Endodermal cell (in vitro differentiated cells): ENCODE data around the gene UQCC2. TPM values are rescaled to one million over a fixed set of nuclear protein-coding genes. Genes with fewer than 3 reads are reported as not detected.

Experiments
- DNase-seq: peaks from one replicate; pipeline ENCODE4 v3.0.0-alpha.2; 2017
- H3K27ac ChIP-seq: 2 replicates; pipeline ENCODE4 v1.5.1; 2013; ENCODE audit warnings: mild to moderate bottlenecking, low read depth, low read length, moderate library complexity
- H3K27me3 ChIP-seq: 2 replicates; pipeline ENCODE4 v1.6.1; 2013; ENCODE audit warnings: mild to moderate bottlenecking, low read length, moderate library complexity; ENCODE audit not compliant: insufficient read depth, control insufficient read depth, poor library complexity, severe bottlenecking
- H3K36me3 ChIP-seq: 2 replicates; pipeline ENCODE4 v1.7.0; 2013; ENCODE audit warnings: mild to moderate bottlenecking, low read length, moderate library complexity; ENCODE audit not compliant: control insufficient read depth, insufficient read depth
- H3K4me1 ChIP-seq: one replicate; pipeline ENCODE4 v1.7.0; 2013; ENCODE audit warnings: low read length; ENCODE audit not compliant: control insufficient read depth, insufficient read depth
- H3K4me3 ChIP-seq: 2 replicates; pipeline ENCODE4 v1.5.1; 2013; ENCODE audit warnings: mild to moderate bottlenecking, low read length, moderate library complexity
- H3K9ac ChIP-seq: 2 replicates; pipeline ENCODE4 v1.6.1; 2013; ENCODE audit warnings: mild to moderate bottlenecking, low read length, moderate library complexity; ENCODE audit not compliant: poor library complexity, severe bottlenecking; ENCODE audit errors: extremely low read depth
- H3K9me3 ChIP-seq: 2 replicates; pipeline ENCODE4 v1.6.1; 2013; ENCODE audit warnings: mild to moderate bottlenecking, low read length, moderate library complexity; ENCODE audit not compliant: control insufficient read depth
- H3K27ac Mint-ChIP-seq: 2 replicates; pipeline ENCODE4 v1.8.0; 2020; ENCODE audit warnings: mixed read lengths
- H3K27me3 Mint-ChIP-seq: 2 replicates; pipeline ENCODE4 v1.8.0; 2021; ENCODE audit warnings: mild to moderate bottlenecking, mixed read lengths; ENCODE audit not compliant: insufficient read depth
- H3K36me3 Mint-ChIP-seq: 2 replicates; pipeline ENCODE4 v1.8.0; 2020; ENCODE audit warnings: low read depth, mixed read lengths
- H3K4me1 Mint-ChIP-seq: 2 replicates; pipeline ENCODE4 v1.8.0; 2020; ENCODE audit warnings: mixed read lengths
- H3K4me3 Mint-ChIP-seq: 2 replicates; pipeline ENCODE4 v1.8.0; 2020; ENCODE audit warnings: mild to moderate bottlenecking, moderate library complexity, mixed read lengths
- H3K9me3 Mint-ChIP-seq: 2 replicates; pipeline ENCODE4 v1.8.0; 2020; ENCODE audit warnings: mild to moderate bottlenecking, mixed read lengths
- WGBS, 2 experiments: methylation state at CpG; one replicate each; pipeline versions ENCODE4 v1.1.5 to v1.1.7; 2013; ENCODE audit warnings: missing lambda C conversion rate in 2 of 2, mixed read lengths in 1 of 2; ENCODE audit not compliant: insufficient coverage in 1 of 2, insufficient read length in 1 of 2; 5-methylcytosine and 5-hydroxymethylcytosine counted together
- total RNA-seq, 2 donors: library from RNA; stranded (reverse); fragmentation: NEBNext Ultra II Directional in 1 of 2; extraction: Animal tissue kit (Norgen Biotek cat#: 25700) in 1 of 2; gene quantifications; 2 replicates in 1 of 2; 3 replicates in 1 of 2; pipeline ENCODE4 v1.2.1, GENCODE V29; 2021
- TF ChIP-seq, protein P1 (sequence below): fragments of 200-600 bp; sonication (generic); conservative IDR thresholded peaks from 2 replicates; pipeline ENCODE4 v1.5.0; 2021; ENCODE audit warnings: antibody characterized with exemption, mild to moderate bottlenecking

UQCC2 gene
- total RNA-seq, 2 donors from 2014 or later = 120 to 174 TPM

DNA sequence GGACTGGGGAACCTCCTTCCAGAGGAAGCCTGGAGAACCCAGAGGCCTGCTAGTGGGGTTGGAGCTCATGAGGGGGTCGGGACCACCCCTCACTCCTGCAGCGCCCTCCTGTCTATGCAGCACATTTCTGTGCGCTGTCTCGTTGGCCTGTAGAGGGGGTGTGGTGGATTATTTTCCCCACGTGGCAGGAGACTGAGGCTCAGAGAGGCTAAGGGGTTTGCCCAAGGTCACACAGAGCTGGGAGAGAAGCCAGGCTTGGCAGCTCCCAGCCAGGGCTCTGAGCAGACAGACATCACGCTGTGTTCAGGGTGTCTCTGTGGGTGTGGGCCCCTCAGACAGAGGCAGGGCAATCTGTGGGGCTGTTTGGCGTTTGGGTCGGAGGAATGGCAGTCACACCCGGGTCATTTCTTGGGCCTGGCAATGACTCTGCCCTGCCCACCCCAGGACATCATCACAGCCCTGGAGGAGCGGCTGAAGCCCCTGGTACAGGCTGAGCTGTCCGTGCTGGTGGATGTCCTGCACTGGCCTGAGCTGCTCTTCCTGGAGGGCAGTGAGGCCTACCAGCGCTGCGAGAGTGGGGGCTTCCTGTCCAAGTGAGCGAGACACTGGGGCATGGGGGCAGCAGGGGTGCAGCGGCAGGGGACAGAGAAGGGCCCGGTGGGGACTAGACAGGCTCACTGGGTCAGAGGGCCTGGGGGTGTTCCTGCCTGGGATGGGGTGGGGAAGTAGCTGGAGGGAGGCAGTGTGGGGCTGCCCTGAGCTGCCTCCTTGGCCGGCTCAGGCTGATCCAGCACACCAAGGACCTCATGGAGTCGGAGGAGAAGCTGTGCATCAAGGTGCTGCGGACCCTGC lies 27.7 kb downstream of the UQCC2 start:
- Mint-ChIP-seq H3K4me3 (no peak overlapping the region), H3K9me3 (no peaks in the 10 kb centered on the region), H3K27me3 (no peaks in the 10 kb centered on the region), H3K27ac (no peak overlapping the region), H3K4me1 (no peaks in the 10 kb centered on the region), H3K36me3 (peaks cover 56% of the 10 kb centered on the region)
- no peak overlapping the region for H3K9ac ChIP-seq
- TF ChIP-seq, protein P1, sequence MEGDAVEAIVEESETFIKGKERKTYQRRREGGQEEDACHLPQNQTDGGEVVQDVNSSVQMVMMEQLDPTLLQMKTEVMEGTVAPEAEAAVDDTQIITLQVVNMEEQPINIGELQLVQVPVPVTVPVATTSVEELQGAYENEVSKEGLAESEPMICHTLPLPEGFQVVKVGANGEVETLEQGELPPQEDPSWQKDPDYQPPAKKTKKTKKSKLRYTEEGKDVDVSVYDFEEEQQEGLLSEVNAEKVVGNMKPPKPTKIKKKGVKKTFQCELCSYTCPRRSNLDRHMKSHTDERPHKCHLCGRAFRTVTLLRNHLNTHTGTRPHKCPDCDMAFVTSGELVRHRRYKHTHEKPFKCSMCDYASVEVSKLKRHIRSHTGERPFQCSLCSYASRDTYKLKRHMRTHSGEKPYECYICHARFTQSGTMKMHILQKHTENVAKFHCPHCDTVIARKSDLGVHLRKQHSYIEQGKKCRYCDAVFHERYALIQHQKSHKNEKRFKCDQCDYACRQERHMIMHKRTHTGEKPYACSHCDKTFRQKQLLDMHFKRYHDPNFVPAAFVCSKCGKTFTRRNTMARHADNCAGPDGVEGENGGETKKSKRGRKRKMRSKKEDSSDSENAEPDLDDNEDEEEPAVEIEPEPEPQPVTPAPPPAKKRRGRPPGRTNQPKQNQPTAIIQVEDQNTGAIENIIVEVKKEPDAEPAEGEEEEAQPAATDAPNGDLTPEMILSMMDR = no peak
- no peaks in the 10 kb centered on the region for H3K36me3 ChIP-seq
- DNase-seq = no peak
- 94 to 98% methylated on average over 8 to 19 of the region's 19 CpGs for WGBS, 2 experiments
- H3K4me1 ChIP-seq = no peaks in the 10 kb centered on the region
- H3K4me3 ChIP-seq = no peak overlapping the region
- no peaks in the 10 kb centered on the region for H3K9me3 ChIP-seq
- no peaks in the 10 kb centered on the region for H3K27me3 ChIP-seq
- H3K27ac ChIP-seq = no peak overlapping the region

DNA sequence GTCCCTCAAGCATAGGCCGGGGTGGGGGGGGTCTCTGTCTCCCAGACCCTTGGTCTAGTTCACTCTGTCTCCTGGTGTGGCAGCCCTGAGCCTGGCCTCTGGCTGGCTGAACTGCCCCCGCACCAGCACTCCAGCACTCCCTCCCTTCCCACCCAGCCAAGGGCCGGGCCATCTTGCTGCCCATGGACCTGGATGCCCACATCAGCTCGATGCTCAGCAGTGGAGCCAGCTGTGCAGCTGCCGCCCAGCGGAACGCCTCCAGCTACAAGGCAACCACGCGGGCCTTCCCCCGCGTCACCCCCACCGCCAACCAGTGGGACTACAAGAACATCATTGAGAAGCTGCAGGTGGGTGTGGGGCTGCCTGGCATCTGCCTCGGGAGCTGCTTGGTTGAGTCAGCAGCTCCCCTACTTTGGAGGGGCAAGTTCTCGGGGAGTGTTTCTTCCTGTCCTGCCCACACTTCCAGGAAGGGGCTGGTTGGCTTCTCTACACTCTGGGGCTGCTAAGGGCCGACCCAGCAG lies 28.4 kb downstream of the UQCC2 start:
- H3K36me3 Mint-ChIP-seq = peaks cover 56% of the 10 kb centered on the region

DNA sequence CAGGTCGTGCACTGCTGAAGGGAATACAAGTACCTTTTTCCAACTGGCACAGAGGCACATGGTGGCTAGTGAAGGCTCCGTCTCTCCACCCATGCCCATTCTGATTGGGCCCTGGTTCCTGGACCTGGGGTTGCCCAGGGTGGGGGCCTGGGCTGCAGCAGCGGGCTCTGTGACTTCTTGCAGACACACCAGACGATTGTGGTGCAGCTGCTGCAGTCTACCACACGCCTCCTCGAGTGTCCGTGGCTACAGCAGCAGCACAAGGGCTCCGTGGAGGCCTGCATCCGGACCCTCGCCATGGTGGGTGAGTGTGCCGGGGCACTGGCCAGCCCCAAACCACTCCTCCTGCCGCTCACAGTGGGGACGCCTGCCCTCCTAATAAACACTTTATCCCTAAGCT lies 29.2 kb downstream of the UQCC2 start:
- no peak overlapping the region for H3K9ac ChIP-seq
- Mint-ChIP-seq H3K27me3 (no peaks in the 10 kb centered on the region), H3K4me3 (no peak overlapping the region), H3K27ac (no peak overlapping the region), H3K9me3 (no peaks in the 10 kb centered on the region), H3K36me3 (peaks cover 61% of the 10 kb centered on the region), H3K4me1 (no peaks in the 10 kb centered on the region)
- no peaks in the 10 kb centered on the region for H3K36me3 ChIP-seq
- H3K27me3 ChIP-seq = no peaks in the 10 kb centered on the region
- H3K4me3 ChIP-seq = no peak overlapping the region
- H3K4me1 ChIP-seq = no peaks in the 10 kb centered on the region
- no peak for DNase-seq
- no peak overlapping the region for H3K27ac ChIP-seq
- TF ChIP-seq, protein P1 = no peak
- WGBS, 2 experiments = 95 to 98% methylated on average over 10 to 13 of the region's 13 CpGs
- no peaks in the 10 kb centered on the region for H3K9me3 ChIP-seq

More for the DNA sequence above, 28.4 kb downstream of the UQCC2 start:
- no peaks in the 10 kb centered on the region for H3K27me3 ChIP-seq
- no peak for DNase-seq
- Mint-ChIP-seq H3K4me3 (no peak overlapping the region), H3K27ac (no peak overlapping the region), H3K9me3 (no peaks in the 10 kb centered on the region), H3K4me1 (no peaks in the 10 kb centered on the region), H3K27me3 (no peaks in the 10 kb centered on the region)
- H3K4me1 ChIP-seq = no peaks in the 10 kb centered on the region
- H3K27ac ChIP-seq = no peak overlapping the region
- no peaks in the 10 kb centered on the region for H3K36me3 ChIP-seq
- WGBS, 2 experiments = 84 to 91% methylated on average over 5 to 15 of the region's 15 CpGs
- TF ChIP-seq, protein P1 = no peak
- H3K4me3 ChIP-seq = no peak overlapping the region
- no peak overlapping the region for H3K9ac ChIP-seq
- H3K9me3 ChIP-seq = no peaks in the 10 kb centered on the region
